Effector memory CD8-positive, alpha-beta T cell (primary cell): ENCODE results near the gene NEMP2.
"Not testable (repeated sequence)": the region's sequence is repeated elsewhere in the genome, so short reads cannot be mapped to it uniquely, and the experiment has no call there.

ENCODE experiments used
- ATAC-seq: fragments of 150-1000 bp; cut with Tn5 transposase; replicated peaks from 2 replicates; pipeline ENCODE4 v1.10.0; 2021; ENCODE audit warnings: mild to moderate bottlenecking, moderate library complexity
- DNase-seq, 3 experiments: peaks; one replicate each; pipeline ENCODE4 v3.0.0; 2021
- H3K27ac Mint-ChIP-seq, 2 donors: one replicate each; pipeline ENCODE4 v1.8.0; 2022; ENCODE audit warnings: mild to moderate bottlenecking in 2 of 2, mixed read lengths in 2 of 2, moderate library complexity in 2 of 2
- H3K27me3 Mint-ChIP-seq, 2 donors: one replicate each; pipeline ENCODE4 v1.8.0; 2022; ENCODE audit warnings: mixed read lengths in 2 of 2
- H3K36me3 Mint-ChIP-seq: one replicate; pipeline ENCODE4 v1.8.0; 2022; ENCODE audit warnings: mild to moderate bottlenecking, moderate library complexity, mixed read lengths; ENCODE audit not compliant: insufficient read depth
- H3K4me1 Mint-ChIP-seq, 2 donors: one replicate each; pipeline ENCODE4 v1.8.0; 2022; ENCODE audit warnings: low read depth in 2 of 2, mixed read lengths in 2 of 2
- H3K4me3 Mint-ChIP-seq, 2 donors: one replicate each; pipeline ENCODE4 v1.8.0; 2022; ENCODE audit warnings: mild to moderate bottlenecking in 2 of 2, mixed read lengths in 2 of 2, moderate library complexity in 2 of 2
- H3K9me3 Mint-ChIP-seq, 2 donors: one replicate each; pipeline ENCODE4 v1.8.0; 2022; ENCODE audit warnings: mixed read lengths in 2 of 2

The NEMP2 gene

DNA sequence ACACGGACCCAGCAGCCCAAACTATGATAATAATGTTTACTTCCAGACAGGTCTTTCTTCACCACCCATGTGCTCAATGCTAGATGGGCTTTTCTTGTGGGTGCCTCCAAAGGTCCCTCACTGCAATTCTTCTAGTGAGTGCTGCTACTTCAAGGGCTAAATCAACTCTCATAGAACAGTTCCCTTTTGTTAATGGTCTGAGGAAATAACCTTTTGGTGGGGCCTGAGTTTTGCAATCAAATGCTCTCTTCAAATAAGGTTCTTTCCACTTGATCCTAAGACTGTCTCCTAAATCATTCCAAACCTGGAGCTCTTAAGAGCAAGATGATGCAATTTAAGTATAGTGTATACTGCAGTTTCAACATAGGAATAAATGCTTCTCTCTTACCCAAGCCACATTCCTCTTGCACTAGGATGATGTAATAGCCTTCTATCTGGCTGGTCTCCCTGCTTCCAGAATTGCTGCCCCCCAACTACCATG, 6.0 kb downstream of the NEMP2 start:
- ATAC-seq = no peak
- Mint-ChIP-seq H3K4me1 (peaks cover 24 to 25% of the 10 kb centered on the region in 2 donors), H3K9me3 (no peaks in the 10 kb centered on the region), H3K4me3 (no peak overlapping the region), H3K27me3 (no peaks in the 10 kb centered on the region), H3K36me3 (peaks cover 9% of the 10 kb centered on the region), H3K27ac (peak overlapping the region in 1 of 2 donors; percentile 0)
- DNase-seq = no peak

DNA sequence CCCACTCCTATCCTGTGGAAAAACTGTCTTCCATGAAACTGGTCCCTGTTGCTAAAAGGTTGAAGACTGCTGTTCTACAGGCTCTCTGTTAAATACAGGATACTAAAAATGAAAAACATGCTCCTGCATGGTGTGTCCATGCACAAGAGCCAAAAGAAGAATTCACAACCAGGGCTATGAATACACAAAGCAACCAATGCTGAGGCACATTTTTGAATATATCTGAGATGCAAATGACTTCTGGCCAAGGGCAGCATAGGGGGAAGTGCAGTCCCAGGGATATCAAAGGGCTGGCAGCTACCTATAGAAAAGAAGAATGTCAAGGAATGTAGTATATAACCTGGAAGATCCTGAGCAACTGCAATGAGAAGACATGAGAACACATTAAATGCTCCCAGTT, 6.6 kb downstream of the NEMP2 start:
- Mint-ChIP-seq H3K4me3 (no peak overlapping the region), H3K27ac (no peak overlapping the region), H3K4me1 (peaks cover 20% of the 10 kb centered on the region in 2 donors), H3K27me3 (no peaks in the 10 kb centered on the region), H3K9me3 (no peaks in the 10 kb centered on the region), H3K36me3 (peaks cover 9% of the 10 kb centered on the region)
- ATAC-seq (no peak), DNase-seq (no peak)

DNA sequence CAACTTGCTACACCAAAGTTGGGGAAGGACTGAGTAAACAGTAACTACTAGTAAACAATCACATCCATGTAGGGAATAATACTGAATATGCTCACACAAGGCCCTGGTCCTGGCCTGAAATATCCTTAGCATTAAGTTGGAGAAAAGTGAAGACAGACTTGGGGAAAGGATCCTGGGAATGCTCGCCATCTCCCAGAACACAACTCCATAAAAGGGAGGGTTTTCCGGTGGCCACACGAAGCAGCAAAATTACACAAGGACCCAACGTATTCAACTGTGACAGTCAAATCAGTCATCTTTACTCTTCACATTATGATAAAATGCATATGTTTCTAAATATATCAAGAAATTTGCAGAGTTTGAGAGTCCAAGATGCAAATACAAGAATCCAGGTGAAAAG, 7.3 kb downstream of the NEMP2 start:
- DNase-seq = no peak
- Mint-ChIP-seq H3K27ac (peak overlapping the region in 1 of 2 donors; percentile 32), H3K27me3 (no peaks in the 10 kb centered on the region), H3K9me3 (no peaks in the 10 kb centered on the region), H3K36me3 (peaks cover 9% of the 10 kb centered on the region), H3K4me1 (peaks cover 15 to 20% of the 10 kb centered on the region in 2 donors), H3K4me3 (no peak overlapping the region)
- no peak for ATAC-seq

DNA sequence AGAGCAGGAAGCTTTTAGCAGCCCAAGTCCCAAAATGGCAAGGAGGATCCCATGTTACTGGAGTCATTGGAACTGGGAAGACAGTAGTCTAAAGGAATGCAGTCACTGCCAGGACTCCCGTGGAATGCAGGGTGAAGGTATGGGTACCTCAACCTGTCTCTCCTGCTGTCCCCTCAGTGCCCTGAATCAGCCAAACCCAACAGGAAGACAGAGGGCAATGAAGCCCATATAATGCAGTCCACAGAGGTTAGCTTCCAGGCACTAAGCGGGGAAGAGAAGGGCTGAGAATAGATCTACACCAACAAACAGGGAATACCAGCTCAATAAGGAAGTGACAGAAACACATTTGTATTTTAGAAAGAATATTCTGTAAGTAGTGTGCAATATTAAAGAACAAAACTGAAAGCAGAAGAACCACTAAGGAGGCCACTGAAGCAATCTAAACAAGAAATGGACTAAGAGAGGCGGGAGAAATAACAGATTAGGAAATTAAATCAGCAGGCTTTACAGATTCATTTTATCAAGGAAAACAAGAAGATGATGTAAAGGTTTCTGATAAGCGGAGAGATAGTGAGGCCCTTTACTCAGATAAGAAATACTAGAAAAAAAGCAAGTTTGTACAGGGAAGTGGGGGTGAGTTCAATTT, 8.3 kb downstream of the NEMP2 start:
- H3K4me3 Mint-ChIP-seq = no peak overlapping the region
- H3K27me3 Mint-ChIP-seq = no peaks in the 10 kb centered on the region
- H3K4me1 Mint-ChIP-seq = peaks cover 16 to 25% of the 10 kb centered on the region in 2 donors

DNA sequence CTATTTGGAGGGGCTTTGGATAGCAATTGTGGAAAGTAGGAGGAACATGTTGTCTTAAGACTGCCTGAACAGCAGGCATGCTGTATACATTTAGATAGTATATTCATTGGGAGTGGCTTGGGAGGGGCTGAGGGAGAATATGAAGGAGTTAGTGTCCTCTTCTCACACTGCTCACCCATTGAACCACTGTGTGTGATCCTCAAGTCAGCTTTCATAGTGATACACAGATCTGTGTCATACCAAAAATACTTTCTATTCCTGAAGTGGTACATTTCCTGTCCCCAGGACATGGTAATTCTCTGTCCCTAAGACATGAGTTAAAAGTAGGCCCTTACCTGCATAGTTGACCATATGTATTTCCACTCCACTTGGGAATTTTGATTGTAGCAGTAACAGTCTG, 9.6 kb downstream of the NEMP2 start:
- H3K9me3 Mint-ChIP-seq = no peaks in the 10 kb centered on the region
- DNase-seq (no peak), ATAC-seq (no peak)
- no peak overlapping the region for H3K4me3 Mint-ChIP-seq
- no peaks in the 10 kb centered on the region for H3K27me3 Mint-ChIP-seq
- no peak overlapping the region for H3K27ac Mint-ChIP-seq
- H3K4me1 Mint-ChIP-seq = peaks cover 27 to 35% of the 10 kb centered on the region in 2 donors
- peaks cover 9% of the 10 kb centered on the region for H3K36me3 Mint-ChIP-seq

More for the DNA sequence above, 8.3 kb downstream of the NEMP2 start:
- DNase-seq (no peak), ATAC-seq (no peak)
- H3K27ac Mint-ChIP-seq = no peak overlapping the region
- peaks cover 9% of the 10 kb centered on the region for H3K36me3 Mint-ChIP-seq
- H3K9me3 Mint-ChIP-seq = no peaks in the 10 kb centered on the region

DNA sequence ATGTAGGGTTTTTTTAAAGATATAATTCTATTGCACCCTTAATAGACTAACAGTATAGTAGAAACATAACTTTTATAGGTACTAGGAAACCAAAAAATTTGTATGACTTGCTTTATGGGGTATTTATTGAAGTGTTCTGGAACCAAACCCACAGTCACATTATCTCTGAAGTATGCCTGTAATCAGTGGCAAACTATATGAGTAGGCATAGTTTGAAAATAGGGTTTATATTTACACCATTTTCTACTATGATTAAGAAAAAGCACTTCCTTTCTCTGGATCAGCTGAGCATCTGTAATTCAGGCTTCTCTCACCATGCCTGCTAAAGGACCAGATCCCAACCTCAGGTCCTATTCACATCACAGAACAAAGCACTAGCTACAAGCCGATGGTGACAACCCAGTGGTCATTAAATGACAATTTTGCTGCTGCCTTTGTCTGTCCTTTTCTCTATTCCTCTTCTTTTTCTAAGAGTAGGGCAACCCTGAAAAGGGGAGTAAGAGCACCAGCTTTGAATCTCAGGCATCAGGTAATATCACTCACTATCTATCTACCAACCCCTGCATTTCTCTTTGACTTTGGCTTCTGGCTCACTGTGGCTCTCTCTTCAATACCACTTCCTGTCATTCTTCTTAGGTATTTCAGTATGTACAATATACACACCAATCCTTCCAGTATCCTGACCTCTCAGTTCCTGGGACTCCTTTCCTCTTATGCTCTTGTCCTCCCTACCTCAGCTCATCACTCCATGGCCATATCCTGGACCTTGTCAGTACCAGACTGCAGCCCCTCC, 14.4 kb downstream of the NEMP2 start:
- Mint-ChIP-seq H3K36me3 (peaks cover 9% of the 10 kb centered on the region), H3K4me3 (no peak overlapping the region), H3K27me3 (no peaks in the 10 kb centered on the region), H3K4me1 (peaks cover 17 to 28% of the 10 kb centered on the region in 2 donors), H3K9me3 (no peaks in the 10 kb centered on the region), H3K27ac (peak overlapping the region; percentile 21 to 77)
- DNase-seq = no peak
- peak; percentile 89 for ATAC-seq

DNA sequence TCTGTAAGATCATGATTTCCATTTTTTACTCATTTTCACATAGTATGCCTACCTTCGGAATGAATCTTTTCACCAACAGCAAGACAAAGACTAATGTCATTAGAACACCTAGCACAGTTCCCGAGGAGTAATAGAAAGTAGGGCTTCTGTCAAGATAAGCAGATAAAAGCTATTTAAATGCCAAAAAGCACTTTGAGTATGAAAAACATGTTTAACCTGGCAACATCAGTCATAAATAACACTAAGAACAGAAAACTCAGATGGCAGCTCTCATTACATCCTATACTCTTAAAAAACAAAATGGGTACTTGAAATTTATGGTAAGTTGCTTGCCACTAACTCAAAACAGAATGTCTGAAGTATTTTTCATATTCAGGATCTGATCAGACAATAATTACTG, 17.1 kb downstream of the NEMP2 start:
- Mint-ChIP-seq H3K36me3 (no peaks in the 10 kb centered on the region), H3K4me3 (no peak overlapping the region), H3K4me1 (peaks cover 18 to 36% of the 10 kb centered on the region in 2 donors)

DNA sequence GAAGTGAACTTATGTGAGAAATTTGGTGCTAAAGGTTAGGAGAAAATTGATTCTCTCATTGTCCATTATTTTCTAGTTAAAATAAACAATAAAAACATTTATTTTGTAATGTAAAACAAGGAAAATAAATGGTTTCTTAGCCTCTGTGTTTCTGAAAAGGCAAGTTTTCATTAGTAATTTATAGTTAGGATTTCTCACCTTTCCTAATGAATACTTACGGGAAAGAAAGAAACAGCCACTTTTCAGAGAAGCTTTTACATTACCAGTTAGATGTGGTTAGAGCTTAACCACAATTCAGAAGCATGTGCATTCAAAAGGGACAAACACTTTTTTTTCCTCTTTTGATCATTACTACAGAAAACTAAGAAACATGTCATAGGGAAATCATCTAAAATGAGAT, 18.8 kb downstream of the NEMP2 start:
- DNase-seq (no peak), ATAC-seq (peak; percentile 58)
- Mint-ChIP-seq H3K9me3 (no peaks in the 10 kb centered on the region), H3K27me3 (no peaks in the 10 kb centered on the region), H3K27ac (peak overlapping the region in 1 of 2 donors; percentile 59), H3K4me1 (peaks cover 12 to 25% of the 10 kb centered on the region in 2 donors), H3K36me3 (peaks cover 3% of the 10 kb centered on the region), H3K4me3 (peak overlapping the region in 1 of 2 donors; percentile 38)

More for the DNA sequence above, 17.1 kb downstream of the NEMP2 start:
- Mint-ChIP-seq H3K27ac (no peak overlapping the region), H3K9me3 (no peaks in the 10 kb centered on the region), H3K27me3 (no peaks in the 10 kb centered on the region)
- DNase-seq (no peak), ATAC-seq (no peak)

DNA sequence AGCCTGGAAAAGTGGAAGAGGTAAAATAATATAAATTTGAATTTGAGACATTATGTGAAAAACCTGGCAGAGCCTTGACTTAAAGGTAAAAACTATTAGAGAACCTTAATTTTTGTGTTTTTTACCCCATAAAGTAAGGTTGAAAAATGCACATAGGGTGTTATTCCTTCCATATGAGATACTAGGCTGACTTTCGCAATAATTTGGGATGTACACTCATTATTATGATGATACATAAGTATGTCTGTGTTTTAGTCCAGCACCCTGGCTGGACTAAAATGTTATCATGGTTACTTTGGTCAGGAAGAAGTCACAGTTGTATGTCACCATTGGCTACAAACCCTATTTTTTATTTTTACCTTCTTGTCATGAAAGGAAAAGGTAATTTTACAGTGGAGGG, 19.8 kb downstream of the NEMP2 start:
- no peaks in the 10 kb centered on the region for H3K27me3 Mint-ChIP-seq
- no peak for DNase-seq
- H3K4me1 Mint-ChIP-seq = peaks cover 6 to 18% of the 10 kb centered on the region in 2 donors
- no peak for ATAC-seq
- no peaks in the 10 kb centered on the region for H3K9me3 Mint-ChIP-seq
- peak overlapping the region in 1 of 2 donors; percentile 38 for H3K4me3 Mint-ChIP-seq
- peaks cover 10% of the 10 kb centered on the region for H3K36me3 Mint-ChIP-seq
- H3K27ac Mint-ChIP-seq = peak overlapping the region in 1 of 2 donors; percentile 59

DNA sequence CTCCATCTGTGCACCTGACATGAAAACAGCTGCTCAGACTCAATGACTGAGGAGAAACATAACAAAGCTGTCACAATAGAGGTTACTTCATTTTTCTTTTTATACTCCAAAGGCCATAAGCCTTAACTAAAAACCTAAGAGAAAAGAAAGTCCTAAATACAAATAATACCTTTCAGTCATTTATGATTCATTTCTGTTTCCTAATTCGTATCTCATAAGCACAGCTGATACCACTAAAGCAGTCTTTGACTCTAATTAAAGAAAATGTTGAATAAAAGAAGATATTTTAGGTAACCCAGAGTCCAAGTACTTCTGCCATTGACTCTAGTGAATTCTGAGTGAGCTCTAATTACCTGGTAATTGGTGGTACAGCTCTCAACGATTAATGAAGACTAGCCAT, 20.6 kb downstream of the NEMP2 start:
- no peak overlapping the region for H3K4me3 Mint-ChIP-seq
- H3K36me3 Mint-ChIP-seq = peaks cover 10% of the 10 kb centered on the region
- DNase-seq (no peak), ATAC-seq (no peak)
- H3K9me3 Mint-ChIP-seq = no peaks in the 10 kb centered on the region
- peak overlapping the region; percentile 33 to 44 for H3K27ac Mint-ChIP-seq
- no peaks in the 10 kb centered on the region for H3K27me3 Mint-ChIP-seq
- peaks cover 6 to 18% of the 10 kb centered on the region in 2 donors for H3K4me1 Mint-ChIP-seq

DNA sequence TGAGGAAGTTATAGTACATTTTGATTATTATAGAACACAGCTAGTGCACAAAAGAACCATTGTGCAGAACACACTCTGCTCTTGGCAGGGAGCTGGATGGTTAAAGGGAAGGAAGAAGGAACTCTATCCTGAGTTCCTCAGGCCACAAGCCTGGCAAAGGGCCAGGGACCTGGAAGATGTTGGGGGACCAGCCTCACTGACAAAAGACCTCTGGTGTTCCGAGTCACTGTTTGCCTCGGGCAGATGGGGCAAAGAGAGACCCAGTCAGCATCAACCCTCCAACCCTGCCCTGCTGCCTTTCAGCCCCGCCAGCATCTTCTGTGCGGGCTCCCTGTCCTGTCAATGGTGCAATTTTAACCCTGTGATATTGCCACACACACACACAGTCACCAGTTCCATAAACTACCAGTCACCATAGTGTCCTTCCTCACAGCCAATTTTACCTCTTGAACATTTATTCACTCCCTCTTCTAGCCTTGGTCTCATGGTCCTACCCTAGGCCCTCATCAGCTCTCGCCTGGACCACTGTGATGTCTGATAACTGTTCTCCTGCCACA, 21.9 kb downstream of the NEMP2 start:
- Mint-ChIP-seq H3K27ac (peak overlapping the region in 1 of 2 donors; percentile 72), H3K4me3 (no peak overlapping the region), H3K4me1 (peaks cover 6 to 18% of the 10 kb centered on the region in 2 donors), H3K27me3 (no peaks in the 10 kb centered on the region), H3K9me3 (no peaks in the 10 kb centered on the region), H3K36me3 (peaks cover 10% of the 10 kb centered on the region)
- DNase-seq (no peak), ATAC-seq (no peak)

DNA sequence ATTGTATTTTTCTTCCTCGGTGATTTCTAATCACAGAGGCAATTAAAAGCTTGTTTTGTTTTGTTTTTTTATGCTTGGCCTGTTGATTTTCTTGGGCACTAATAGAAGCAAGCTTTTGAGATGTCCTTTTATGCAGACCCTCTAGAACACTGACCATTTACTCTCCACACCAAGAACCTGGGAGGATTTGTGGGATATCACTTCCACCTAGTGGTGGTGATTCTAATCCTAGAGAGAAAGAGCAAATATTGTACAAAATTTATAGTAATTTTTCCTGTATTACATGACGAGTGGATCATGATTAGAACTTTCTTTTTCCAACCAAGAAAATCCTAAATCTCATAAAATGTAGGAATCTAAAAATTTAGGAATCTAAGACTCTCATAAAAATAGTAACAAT, 23.4 kb downstream of the NEMP2 start:
- Mint-ChIP-seq H3K4me3 (no peak overlapping the region), H3K36me3 (peaks cover 24% of the 10 kb centered on the region), H3K27ac (peak overlapping the region; percentile 38 to 41), H3K9me3 (no peaks in the 10 kb centered on the region), H3K27me3 (no peaks in the 10 kb centered on the region), H3K4me1 (peaks cover 7 to 16% of the 10 kb centered on the region in 2 donors)
- ATAC-seq = no peak
- no peak for DNase-seq

DNA sequence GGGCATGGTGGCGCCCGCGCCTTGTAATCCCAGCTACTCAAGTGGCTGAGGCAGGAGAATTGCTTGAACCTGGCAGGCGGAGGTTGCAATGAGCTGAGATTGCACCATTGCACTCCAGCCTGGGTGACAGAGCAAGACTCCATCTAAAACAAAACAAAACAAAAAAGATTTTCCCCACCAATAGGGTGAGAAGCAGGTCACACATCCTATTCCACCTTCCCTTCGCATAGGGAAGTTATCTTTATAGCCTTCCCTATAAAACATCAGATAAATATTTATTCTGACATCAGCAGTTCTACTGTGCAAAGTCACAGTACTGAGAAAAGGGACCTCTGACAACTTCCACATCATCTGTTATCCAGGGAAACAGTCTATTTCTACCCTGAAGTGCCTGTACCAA, 24.6 kb downstream of the NEMP2 start:
- not testable (repeated sequence) for ATAC-seq, H3K27me3 Mint-ChIP-seq, H3K4me3 Mint-ChIP-seq, H3K27ac Mint-ChIP-seq, H3K4me1 Mint-ChIP-seq, H3K9me3 Mint-ChIP-seq, DNase-seq
- peaks cover 29% of the 10 kb centered on the region for H3K36me3 Mint-ChIP-seq
